ENCODE results near the gene CDK13. TPM values are rescaled to one million over a fixed set of nuclear protein-coding genes. Genes with fewer than 3 reads are reported as not detected.

CDK13 gene
- total RNA-seq, 2 experiments from 2014 or later: 84.3 to 90.9 TPM

DNA sequence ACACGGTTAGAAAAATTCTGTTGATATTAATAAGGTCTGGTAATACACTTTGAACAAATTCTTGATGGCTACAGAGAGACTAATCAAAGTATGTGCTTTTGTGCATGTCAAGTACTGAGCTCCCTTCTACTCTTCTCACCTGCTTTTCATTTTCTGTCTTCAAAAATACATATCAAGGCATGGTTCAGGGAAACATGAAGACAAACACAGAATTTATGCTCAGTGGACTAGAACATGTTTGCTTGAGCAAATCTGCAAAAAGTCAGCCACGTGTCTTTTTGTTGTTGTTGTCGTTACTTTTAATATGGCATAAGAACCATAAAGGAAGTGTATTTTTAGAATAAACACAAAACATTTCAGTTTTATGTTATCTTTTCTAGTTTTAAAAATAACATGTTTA lies 21.9 kb downstream of the CDK13 start:
- CTCF ChIA-PET (ENCODE audit: unreplicated experiment): no interaction called here
- peak overlapping the region; percentile 42 for H3K4me3 ChIP-seq (ENCODE audit: low read depth, low read length, poor library complexity, severe bottlenecking)
- H3K9me2 ChIP-seq (ENCODE audit: insufficient read depth, low read length): no peaks in the 10 kb centered on the region
- H3K9me3 ChIP-seq (ENCODE audit: low read length): peaks cover 8% of the 10 kb centered on the region; the same call in 1 of the 2 replicates
- peaks cover 15% of the 10 kb centered on the region; the same call in 1 of the 2 replicates for H4K20me1 ChIP-seq (ENCODE audit: insufficient read depth, low read length)
- H3K27ac ChIP-seq (ENCODE audit: low read depth, low read length, poor library complexity, severe bottlenecking): peak overlapping the region; percentile 81
- BruUV-seq (replicated peaks): no TSS peak
- H3K36me3 ChIP-seq (ENCODE audit: insufficient read depth, low read length): peaks cover 25% of the 10 kb centered on the region
- DNase-seq (ENCODE audit: low spot score): peak; percentile 79
- H3K79me2 ChIP-seq (ENCODE audit: insufficient read depth, low read depth, low read length): peaks cover 100% of the 10 kb centered on the region
- POLR2A ChIA-PET: interaction anchor here (0.7 to 9.0 kb wide), 10 partner anchors 10 to 79 kb away, joined by 3 to 85 read pairs (median 4); partner anchors contain the start of gene CDK13
- TF ChIP-seq, protein P1, sequence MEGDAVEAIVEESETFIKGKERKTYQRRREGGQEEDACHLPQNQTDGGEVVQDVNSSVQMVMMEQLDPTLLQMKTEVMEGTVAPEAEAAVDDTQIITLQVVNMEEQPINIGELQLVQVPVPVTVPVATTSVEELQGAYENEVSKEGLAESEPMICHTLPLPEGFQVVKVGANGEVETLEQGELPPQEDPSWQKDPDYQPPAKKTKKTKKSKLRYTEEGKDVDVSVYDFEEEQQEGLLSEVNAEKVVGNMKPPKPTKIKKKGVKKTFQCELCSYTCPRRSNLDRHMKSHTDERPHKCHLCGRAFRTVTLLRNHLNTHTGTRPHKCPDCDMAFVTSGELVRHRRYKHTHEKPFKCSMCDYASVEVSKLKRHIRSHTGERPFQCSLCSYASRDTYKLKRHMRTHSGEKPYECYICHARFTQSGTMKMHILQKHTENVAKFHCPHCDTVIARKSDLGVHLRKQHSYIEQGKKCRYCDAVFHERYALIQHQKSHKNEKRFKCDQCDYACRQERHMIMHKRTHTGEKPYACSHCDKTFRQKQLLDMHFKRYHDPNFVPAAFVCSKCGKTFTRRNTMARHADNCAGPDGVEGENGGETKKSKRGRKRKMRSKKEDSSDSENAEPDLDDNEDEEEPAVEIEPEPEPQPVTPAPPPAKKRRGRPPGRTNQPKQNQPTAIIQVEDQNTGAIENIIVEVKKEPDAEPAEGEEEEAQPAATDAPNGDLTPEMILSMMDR (conservative IDR thresholded peaks at IDR 0.05; ENCODE audit: low read length): no peak
- no peak for TF ChIP-seq EZH2phosphoT487 (IDR thresholded peaks at IDR 0.05; ENCODE audit: borderline replicate concordance, low read depth, low read length)
- H3K4me1 ChIP-seq (ENCODE audit: insufficient read depth, low read length, poor library complexity, severe bottlenecking): peaks cover 96% of the 10 kb centered on the region
- peak overlapping the region; percentile 62 for H3K4me2 ChIP-seq (ENCODE audit: low read length)
- intact Hi-C loops (cut with micrococcal nuclease; ENCODE audit: unreplicated experiment): no loop called here
- H2AFZ ChIP-seq (ENCODE audit: low read length): no peak overlapping the region

- peaks cover 100% of the 10 kb centered on the region for H3K79me2 ChIP-seq (ENCODE audit: insufficient read depth, low read depth, low read length)
- H3K4me3 ChIP-seq (ENCODE audit: low read depth, low read length, poor library complexity, severe bottlenecking): peak overlapping the region; percentile 1
- H3K27ac ChIP-seq (ENCODE audit: low read depth, low read length, poor library complexity, severe bottlenecking): peak overlapping the region; percentile 81
- H3K4me2 ChIP-seq (ENCODE audit: low read length): peak overlapping the region; percentile 62
- no peaks in the 10 kb centered on the region for H3K9me3 ChIP-seq (ENCODE audit: low read length)
- CTCF ChIA-PET (ENCODE audit: unreplicated experiment): no interaction called here
- BruUV-seq (replicated peaks): no TSS peak
- H3K4me1 ChIP-seq (ENCODE audit: insufficient read depth, low read length, poor library complexity, severe bottlenecking): peaks cover 100% of the 10 kb centered on the region
- no peak for DNase-seq (ENCODE audit: low spot score)
- intact Hi-C loops (cut with micrococcal nuclease; ENCODE audit: unreplicated experiment): loop anchor here (2.0 kb wide), 1 partner anchor 23 kb away; the partner anchor contains the start of gene CDK13
- no peaks in the 10 kb centered on the region for H3K9me2 ChIP-seq (ENCODE audit: insufficient read depth, low read length)
- H3K36me3 ChIP-seq (ENCODE audit: insufficient read depth, low read length): peaks cover 14% of the 10 kb centered on the region
- POLR2A ChIA-PET: interaction anchor here (0.6 to 9.0 kb wide), 5 partner anchors 12 to 77 kb away, joined by 3 to 85 read pairs (median 4); no protein-coding TSS in a partner anchor
- TF ChIP-seq, protein P1 (conservative IDR thresholded peaks at IDR 0.05; ENCODE audit: low read length): no peak
- no peak for TF ChIP-seq EZH2phosphoT487 (IDR thresholded peaks at IDR 0.05; ENCODE audit: borderline replicate concordance, low read depth, low read length)
- no peak overlapping the region for H2AFZ ChIP-seq (ENCODE audit: low read length)
- peaks cover 24% of the 10 kb centered on the region; the same call in 1 of the 2 replicates for H4K20me1 ChIP-seq (ENCODE audit: insufficient read depth, low read length)
Observed at GRCh38 chr7:39973801-39974200, 23.7 kb downstream of the CDK13 start.
